ENCODE measurements around the gene LCN2.

DNA sequence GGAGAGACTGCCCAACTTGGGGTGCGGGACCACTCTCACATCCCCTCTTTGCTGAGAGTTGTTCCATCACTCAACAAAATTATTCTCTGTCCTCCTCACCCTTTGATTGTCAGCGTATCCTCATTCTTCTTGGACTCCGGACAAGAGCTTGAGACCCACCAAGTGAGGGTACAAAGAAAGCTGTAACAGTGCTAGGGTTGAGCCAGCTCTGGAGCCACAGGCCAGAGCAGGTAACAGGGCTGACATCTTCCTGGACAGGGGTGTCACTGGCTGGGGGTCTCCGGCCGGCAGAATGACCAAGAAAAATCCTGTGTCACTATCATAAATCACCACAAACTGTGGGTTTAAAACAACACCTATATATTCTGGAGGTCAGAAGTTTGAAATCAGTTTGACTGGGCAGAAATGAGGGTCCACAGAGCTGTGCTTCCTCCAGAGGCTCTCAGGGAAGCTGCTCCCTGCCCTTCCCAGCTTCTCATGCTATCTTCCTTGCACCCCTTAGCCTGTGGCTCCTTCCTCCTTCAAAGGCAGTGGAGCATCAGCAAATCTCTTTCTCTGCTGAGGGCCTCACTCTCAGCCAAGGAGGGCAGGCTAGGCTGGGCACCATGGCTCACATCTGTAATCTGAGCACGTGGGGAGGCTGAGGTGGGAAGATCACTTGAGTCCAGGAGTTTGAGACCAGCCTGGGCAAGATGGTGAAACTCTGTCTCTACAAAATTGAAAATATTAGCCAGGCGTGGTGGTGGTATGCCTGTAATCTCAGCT lies 6.7 kb downstream of the LCN2 start:
- TF ChIP-seq POLR2AphosphoS5 (IDR thresholded peaks at IDR 0.05; ENCODE audit: low read depth, low read length) (no peak), TAF1 (IDR thresholded peaks at IDR 0.05; ENCODE audit: borderline replicate concordance, insufficient read depth, low read length) (no peak), FOXP2 (optimal IDR thresholded peaks at IDR 0.05; ENCODE audit: borderline replicate concordance, extremely low read depth, extremely low read length, insufficient read depth) (no peak)
- TF ChIP-seq, protein P1, sequence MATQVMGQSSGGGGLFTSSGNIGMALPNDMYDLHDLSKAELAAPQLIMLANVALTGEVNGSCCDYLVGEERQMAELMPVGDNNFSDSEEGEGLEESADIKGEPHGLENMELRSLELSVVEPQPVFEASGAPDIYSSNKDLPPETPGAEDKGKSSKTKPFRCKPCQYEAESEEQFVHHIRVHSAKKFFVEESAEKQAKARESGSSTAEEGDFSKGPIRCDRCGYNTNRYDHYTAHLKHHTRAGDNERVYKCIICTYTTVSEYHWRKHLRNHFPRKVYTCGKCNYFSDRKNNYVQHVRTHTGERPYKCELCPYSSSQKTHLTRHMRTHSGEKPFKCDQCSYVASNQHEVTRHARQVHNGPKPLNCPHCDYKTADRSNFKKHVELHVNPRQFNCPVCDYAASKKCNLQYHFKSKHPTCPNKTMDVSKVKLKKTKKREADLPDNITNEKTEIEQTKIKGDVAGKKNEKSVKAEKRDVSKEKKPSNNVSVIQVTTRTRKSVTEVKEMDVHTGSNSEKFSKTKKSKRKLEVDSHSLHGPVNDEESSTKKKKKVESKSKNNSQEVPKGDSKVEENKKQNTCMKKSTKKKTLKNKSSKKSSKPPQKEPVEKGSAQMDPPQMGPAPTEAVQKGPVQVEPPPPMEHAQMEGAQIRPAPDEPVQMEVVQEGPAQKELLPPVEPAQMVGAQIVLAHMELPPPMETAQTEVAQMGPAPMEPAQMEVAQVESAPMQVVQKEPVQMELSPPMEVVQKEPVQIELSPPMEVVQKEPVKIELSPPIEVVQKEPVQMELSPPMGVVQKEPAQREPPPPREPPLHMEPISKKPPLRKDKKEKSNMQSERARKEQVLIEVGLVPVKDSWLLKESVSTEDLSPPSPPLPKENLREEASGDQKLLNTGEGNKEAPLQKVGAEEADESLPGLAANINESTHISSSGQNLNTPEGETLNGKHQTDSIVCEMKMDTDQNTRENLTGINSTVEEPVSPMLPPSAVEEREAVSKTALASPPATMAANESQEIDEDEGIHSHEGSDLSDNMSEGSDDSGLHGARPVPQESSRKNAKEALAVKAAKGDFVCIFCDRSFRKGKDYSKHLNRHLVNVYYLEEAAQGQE (IDR thresholded peaks at IDR 0.05; ENCODE audit: insufficient read depth in 1 of 2, low read depth in 2 of 2, low read length in 2 of 2): no peak
